ENCODE data around the gene CPT1A.
"Not testable (repeated sequence)": the region's sequence is repeated elsewhere in the genome, so short reads cannot be mapped to it uniquely, and the experiment has no call there.

CPT1A gene

GRCh38 chr11:68841718-68842426 lies at the start of gene CPT1A:
TSS of gene CPT1A (minus strand) at chr11:68841916. CDS start at chr11:68815474, 26,442 bp downstream.
- DNase-seq (ENCODE audit: low spot score) = peak; percentile 72

DNA sequence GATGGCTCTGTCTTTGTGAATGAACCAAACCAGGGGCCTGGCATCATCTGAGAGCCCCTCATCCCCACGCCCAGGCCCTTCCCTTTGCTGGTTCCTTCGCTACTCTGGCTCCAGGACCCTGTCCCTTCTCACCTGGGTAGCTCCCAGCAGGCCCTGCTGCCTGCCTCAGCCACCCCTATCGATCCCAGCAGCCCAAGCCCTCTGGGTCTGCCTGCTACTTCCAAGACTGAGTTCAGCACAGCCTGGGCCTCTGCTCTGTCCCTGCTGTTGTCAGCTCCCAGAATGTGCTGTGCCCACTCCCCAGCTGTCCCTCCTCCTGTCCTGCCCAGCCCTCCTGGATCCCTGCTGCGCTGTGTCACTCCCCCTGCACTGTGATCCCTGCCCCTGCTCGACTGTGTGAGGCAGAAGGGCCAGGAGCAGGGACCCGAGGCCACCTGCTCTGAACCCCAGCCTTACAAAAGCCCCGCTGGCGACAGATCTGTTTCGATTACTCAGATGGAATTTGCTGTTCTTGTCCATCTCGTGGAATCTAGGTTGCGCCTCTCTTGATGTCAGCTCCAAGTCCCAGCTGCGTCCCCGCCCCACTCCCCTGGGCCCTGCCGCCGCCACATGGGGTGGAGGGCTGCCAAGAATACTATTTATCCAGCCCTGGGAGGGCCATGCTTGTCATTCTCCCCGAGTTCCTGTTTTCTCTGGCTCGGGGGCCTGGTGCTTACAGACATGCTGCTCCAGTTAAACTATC lies 48.9 kb upstream of the CPT1A start:
- no peak for DNase-seq (ENCODE audit: low spot score)

GRCh38 chr11:68889948-68890446 lies 48.3 kb upstream of the CPT1A start:
- DNase-seq (ENCODE audit: low spot score) = no peak

DNA sequence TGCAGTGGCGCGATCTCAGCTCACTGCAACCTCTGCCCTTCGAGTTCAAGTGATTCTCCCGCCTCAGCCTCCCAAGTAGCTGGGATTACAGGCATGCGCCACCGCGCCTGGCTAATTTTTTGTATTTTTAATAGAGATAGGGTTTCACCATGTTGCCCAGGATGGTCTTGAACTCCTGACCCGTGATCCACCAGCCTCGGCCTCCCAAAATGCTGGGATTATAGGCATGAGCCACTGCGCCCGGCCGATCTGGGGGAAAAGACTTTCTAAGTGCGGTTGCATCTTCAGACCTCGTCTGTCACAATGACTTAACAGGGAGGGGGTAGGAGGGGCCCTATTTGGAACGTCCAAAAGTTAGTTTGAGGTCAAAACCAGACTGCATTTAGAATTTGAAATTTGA lies 43.1 kb upstream of the CPT1A start:
- DNase-seq (ENCODE audit: low spot score) = not testable (repeated sequence)

- no peak for DNase-seq (ENCODE audit: low spot score)
Observed at GRCh38 chr11:68882391-68882790, 40.7 kb upstream of the CPT1A start.

DNA sequence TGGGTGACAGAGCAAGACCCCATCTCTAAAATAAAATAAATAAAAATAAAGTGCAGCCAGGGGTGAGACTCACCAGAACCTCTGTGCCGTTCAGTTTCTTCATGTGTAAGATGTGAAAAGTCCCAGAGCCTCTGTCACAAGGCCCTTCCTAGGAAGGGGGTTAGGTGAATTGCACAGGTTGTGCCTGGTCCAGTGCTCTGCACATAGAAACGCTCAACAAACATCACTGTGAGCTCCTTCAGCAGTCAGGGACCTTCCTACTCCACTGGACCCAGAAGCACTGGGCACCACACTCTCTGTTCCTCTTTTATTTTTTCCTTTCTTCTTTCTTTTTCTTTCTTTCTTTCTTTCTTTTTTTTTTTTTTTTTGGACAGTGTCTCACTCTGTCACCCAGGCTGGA lies 39.6 kb upstream of the CPT1A start:
- no peak for DNase-seq (ENCODE audit: low spot score)

DNA sequence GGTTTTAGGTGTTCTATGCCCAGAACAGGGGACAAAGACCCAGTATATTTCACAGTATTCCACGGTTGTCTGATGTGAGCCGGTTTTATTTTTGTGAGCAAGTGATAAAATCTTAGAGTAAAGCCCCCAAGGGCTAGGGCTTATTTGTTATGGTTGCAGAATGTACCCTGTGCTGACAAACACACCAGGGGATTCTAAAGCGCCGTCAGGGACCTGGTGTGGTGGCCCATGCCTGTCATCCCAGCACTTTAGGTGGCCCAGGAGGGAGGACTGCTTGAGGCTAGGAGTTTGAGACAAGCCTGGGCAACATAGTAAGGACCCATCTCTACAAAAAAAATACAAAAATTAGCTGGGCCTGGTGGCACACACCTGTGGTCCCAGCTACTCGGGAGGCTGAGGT lies 39.1 kb upstream of the CPT1A start:
- DNase-seq (ENCODE audit: low spot score) = no peak

GRCh38 chr11:68878022-68878421 lies 36.3 kb upstream of the CPT1A start:
- no peak for DNase-seq (ENCODE audit: low spot score)

DNA sequence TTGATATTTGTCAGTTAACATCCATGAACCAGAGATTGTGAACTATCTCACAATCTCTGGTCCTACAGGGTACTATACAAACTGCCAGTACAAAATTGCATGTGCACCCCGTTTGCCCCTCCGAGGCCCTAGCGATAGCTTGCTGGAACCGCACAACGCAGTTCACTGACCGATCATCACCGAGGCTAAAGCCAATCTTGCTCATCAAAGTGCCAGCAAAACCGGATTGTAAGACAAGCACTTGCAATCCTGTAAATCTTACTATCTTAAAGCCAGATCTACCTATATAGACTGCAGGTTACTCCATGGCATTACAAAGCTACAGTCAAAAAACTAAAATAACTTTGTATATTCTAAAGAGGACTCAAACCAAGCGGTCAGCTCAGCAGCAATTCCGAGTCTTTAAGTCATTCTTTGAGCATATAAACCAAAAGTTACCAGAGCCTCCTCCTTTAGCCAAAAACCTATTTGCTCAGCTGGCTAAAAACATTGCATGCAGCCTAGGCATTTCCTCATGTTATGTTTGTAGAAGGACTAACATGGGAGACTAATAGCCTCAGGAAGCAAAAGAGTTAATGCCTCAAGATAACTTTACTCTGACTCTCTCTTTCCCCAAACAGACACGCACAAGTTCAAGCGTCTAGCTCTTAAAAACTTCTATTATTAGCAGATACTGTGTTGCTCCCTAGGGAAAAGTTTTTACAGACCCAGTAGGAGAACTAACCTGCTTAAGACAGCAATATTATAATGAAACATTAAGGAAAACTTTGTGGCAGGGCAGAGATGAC lies 30.7 kb upstream of the CPT1A start:
- DNase-seq (ENCODE audit: low spot score) = no peak

DNA sequence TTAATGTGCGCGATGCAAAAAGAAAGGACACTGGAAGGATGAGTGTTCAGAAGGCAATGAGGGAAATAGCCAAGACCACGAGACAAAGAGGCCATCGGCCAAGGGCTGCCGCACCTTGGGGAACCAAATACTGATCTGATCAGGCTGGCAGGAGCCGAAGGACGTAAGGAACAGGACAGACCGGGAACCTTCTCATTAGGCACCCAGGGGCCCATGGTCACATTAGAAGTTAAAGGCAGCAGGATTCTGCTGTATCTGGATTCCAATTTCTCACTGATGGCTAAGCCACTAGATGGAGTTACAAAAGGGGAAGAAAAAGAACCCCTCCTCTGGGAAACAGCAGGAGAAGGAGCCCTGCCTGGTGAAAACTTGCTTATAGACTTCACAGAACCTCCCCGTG lies 28.8 kb upstream of the CPT1A start:
- no peak for DNase-seq (ENCODE audit: low spot score)

DNA sequence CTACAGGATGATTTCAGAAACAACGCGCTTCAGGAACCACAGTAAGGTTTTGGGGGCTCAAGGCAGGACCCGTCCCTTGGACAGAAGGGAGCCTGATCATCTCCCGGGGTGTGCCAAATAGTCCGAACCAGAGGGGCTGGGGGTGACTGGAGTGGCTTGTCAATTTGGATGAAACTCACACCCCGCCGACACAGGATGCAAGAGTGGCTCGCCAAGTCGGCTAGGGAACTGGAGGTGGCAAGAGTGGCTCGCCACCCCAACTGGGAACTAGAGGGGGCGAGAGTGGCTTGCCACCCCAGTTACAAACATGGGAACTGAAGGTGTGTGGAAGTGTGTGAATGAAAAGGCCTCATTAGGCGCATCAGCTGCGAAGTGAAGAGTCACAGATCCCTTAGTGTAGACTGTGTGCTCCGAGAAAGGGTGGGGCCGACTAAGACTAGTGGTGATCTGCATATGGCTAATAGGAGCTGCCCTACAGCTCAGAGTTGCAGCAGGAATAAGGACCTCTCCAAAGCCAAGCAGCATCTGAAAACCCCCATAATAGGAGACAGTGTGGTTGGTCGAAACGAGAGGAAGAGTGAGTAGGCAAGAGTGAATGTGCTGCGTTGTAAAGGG lies 26.6 kb upstream of the CPT1A start:
- DNase-seq (ENCODE audit: low spot score) = no peak

GRCh38 chr11:68867066-68867465 lies 25.4 kb upstream of the CPT1A start:
- DNase-seq (ENCODE audit: low spot score) = no peak

GRCh38 chr11:68865241-68865640 lies 23.5 kb upstream of the CPT1A start:
- DNase-seq (ENCODE audit: low spot score) = no peak

- DNase-seq (ENCODE audit: low spot score) = no peak
Observed at GRCh38 chr11:68863553-68864265, 22.0 kb upstream of the CPT1A start.

- DNase-seq (ENCODE audit: low spot score) = no peak
Observed at GRCh38 chr11:68862421-68862820, 20.7 kb upstream of the CPT1A start.

DNA sequence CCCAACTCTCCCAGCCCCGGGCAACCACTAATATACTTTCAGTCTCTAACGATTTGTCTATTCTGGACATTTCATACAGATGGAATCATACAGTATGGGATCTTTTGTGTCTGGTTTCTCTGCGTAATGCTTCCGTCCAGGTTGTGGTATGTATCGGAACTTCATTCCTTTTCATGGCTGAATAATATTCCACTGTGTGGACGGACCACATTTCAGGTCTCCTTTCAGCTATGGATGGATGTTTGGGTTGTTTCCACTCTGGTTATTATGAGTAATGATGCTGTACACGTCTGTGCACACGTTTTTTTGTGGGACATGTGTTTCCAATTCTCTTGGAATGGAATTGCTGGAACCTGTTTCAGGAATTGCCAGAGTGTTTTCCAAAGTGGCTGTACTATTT lies 17.4 kb upstream of the CPT1A start:
- no peak for DNase-seq (ENCODE audit: low spot score)

- no peak for DNase-seq (ENCODE audit: low spot score)
Observed at GRCh38 chr11:68857037-68857586, 15.4 kb upstream of the CPT1A start.

DNA sequence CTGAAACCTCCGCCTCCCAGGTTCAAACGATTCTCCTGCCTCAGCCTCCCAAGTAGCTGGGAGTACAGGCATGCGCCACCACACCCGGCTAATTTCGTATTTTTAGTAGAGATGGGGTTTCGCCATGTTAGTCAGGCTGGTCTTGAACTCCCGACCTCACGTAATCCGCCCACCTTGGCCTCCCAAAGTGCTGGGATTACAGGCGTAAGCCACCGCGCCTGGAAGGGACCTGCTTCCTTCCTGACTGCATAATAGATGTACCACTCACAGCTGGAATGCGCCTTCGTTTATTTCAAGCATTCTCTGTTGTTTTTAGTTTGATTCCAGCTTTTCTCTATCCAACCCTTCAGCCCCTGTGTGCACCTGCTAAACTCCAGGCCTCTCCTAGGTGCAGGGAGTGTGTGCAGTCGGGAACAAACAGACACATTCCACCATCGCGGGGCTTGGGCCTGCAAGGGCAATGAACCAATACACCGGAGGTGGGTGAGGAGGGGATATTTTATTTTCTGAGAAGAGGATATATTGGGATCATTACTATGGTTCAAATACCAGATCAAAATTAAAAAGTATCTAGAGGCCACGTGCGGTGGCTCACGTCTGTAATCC lies 14.8 kb upstream of the CPT1A start:
- DNase-seq (ENCODE audit: low spot score) = not testable (repeated sequence)

GRCh38 chr11:68855205-68855981 lies 13.7 kb upstream of the CPT1A start:
- DNase-seq (ENCODE audit: low spot score) = no peak
